ENCODE data around the gene LRRC3. TPM values are rescaled to one million over a fixed set of nuclear protein-coding genes. Genes with fewer than 3 reads are reported as not detected.

Gene LRRC3
- polyA plus RNA-seq, 1 of the 3 experiments (the other 2 are of a cell fraction) = 2.3 TPM

DNA sequence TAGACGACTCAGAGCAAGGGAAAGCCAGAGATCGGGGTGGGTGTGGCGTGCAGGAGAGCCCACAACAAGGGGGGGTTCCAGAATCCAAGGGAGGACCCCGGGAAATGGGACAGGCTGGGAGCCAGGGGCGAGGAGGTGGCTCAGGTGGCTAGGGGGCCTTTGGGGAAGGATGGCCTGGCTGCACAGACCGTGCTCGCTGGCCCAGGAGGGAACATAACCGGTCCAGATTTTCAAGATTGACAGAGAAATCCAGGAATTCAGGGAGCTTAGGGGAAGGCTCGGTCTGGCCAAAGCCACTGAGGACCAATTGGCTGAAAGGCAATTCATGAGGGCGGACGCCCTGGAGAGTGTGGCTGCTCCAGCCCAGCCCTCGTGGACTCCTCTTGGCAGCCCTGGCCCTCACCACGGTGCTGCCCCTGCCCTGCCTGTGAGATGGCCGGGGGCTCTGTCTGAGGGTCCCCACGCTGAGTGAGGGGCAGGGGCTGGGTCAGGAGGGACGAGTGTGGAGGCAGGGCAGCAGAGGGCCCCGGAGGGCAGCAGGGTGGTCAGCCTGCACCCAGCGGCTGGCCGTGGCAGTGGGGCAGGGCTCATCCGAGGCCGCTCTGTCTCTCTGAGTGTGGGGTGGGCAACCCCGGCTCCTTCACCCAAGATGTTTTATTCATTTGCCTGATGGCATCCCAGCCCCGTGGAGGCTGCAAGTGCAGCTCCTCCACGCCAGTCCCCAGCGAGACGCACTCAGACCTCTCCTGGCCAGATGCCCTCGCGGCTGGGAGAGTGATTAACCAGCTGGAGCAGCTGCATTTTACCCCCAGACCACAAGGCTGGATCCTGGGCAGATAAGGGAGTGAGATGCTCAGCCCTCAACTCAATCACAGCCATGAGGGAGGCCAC, 5.6 kb upstream of the LRRC3 start:
- Histone ChIP-seq H3K27me3 (ENCODE audit: insufficient read depth) (peaks cover 13% of the 10 kb centered on the region; the same call in 1 of the 2 replicates), H3K4me3 (ENCODE audit: low read depth in 2 of 2, low read length in 1 of 2) (no peak overlapping the region), H4K20me1 (ENCODE audit: insufficient read depth) (no peaks in the 10 kb centered on the region), H3K9me2 (no peaks in the 10 kb centered on the region), H3K36me3 (replicated peaks in 1 of 2; ENCODE audit: control insufficient read depth in 1 of 2, insufficient read depth in 2 of 2, low read length in 1 of 2) (no peaks in the 10 kb centered on the region), H3K9ac (no peak overlapping the region), H3K4me2 (no peak overlapping the region), H3K4me1 (ENCODE audit: control insufficient read depth in 1 of 2, insufficient read depth in 2 of 2, low read depth in 1 of 2, low read length in 1 of 2) (peaks cover 0 to 30% of the 10 kb centered on the region in 2 experiments; a peak in 1 of 4 replicates), H3F3A (replicated peaks; ENCODE audit: insufficient read depth) (peaks cover 16% of the 10 kb centered on the region), H2AFZ (ENCODE audit: low read depth) (no peak overlapping the region), H3K79me2 (ENCODE audit: insufficient read depth) (no peaks in the 10 kb centered on the region), H3K27ac (ENCODE audit: low read depth in 2 of 2, low read length in 1 of 2) (peak overlapping the region in 1 of 2 experiments; percentile 92; a peak in 2 of 4 replicates), H3K9me3 (0 out of 2 replicates have a peak, but pooled peaks cover 3% of the 10 kb centered on the region)
- POLR2A ChIA-PET = interaction anchor here (1.1 to 1.9 kb wide), 2 partner anchors 11 to 111 kb away, joined by 4 to 7 read pairs; no protein-coding TSS in a partner anchor
- CTCF ChIA-PET = interaction anchor here (0.9 to 2.1 kb wide), 7 partner anchors 8 to 111 kb away, joined by 3 to 9 read pairs (median 6); no protein-coding TSS in a partner anchor
- 21% methylated on average over 15 of the region's 28 CpGs for WGBS (ENCODE audit: low lambda C conversion rate)
- peak; percentile 91 for DNase-seq
- TF ChIP-seq, protein P1, sequence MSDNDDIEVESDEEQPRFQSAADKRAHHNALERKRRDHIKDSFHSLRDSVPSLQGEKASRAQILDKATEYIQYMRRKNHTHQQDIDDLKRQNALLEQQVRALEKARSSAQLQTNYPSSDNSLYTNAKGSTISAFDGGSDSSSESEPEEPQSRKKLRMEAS (IDR thresholded peaks at IDR 0.05; ENCODE audit: low read depth) = no peak
- TF ChIP-seq EZH2phosphoT487 (IDR thresholded peaks at IDR 0.05; ENCODE audit: borderline replicate concordance, low read depth) (no peak), NRF1 (IDR thresholded peaks at IDR 0.05; ENCODE audit: low read depth, low read length) (no peak), POLR2AphosphoS5 (IDR thresholded peaks at IDR 0.05; ENCODE audit: low read depth, low read length) (no peak), ELF1 (IDR thresholded peaks at IDR 0.05) (no peak), TEAD4 (IDR thresholded peaks at IDR 0.05; ENCODE audit: borderline replicate concordance, insufficient read depth) (no peak), RCOR1 (IDR thresholded peaks at IDR 0.05; ENCODE audit: low read length) (peak; percentile 69), TAF1 (IDR thresholded peaks at IDR 0.05; ENCODE audit: borderline replicate concordance, low read depth, low read length) (no peak), CHD2 (IDR thresholded peaks at IDR 0.05; ENCODE audit: low read length, partially characterized antibody) (peak; percentile 64), TCF12 (IDR thresholded peaks at IDR 0.05) (no peak), RFX5 (IDR thresholded peaks at IDR 0.05; ENCODE audit: low read length) (no peak), SMC3 (IDR thresholded peaks at IDR 0.05; ENCODE audit: low read depth, low read length) (no peak), NFIC (IDR thresholded peaks at IDR 0.05; ENCODE audit: borderline replicate concordance) (no peak), GATA2 (CRISPR knock-in tag; IDR thresholded peaks at IDR 0.05) (peak; percentile 96), JUND (IDR thresholded peaks at IDR 0.05) (no peak), MXI1 (IDR thresholded peaks at IDR 0.05; ENCODE audit: low read depth, low read length) (peak; percentile 50; the same call in 1 of the 2 replicates), FOSL2 (IDR thresholded peaks at IDR 0.05; ENCODE audit: borderline replicate concordance, low read depth) (no peak), GABPA (IDR thresholded peaks at IDR 0.05; ENCODE audit: low read depth) (no peak), RAD21 (IDR thresholded peaks at IDR 0.05; ENCODE audit: low read length) (peak; percentile 18; the same call in 1 of the 2 replicates), YY1 (IDR thresholded peaks at IDR 0.05; ENCODE audit: low read depth) (no peak)
- TF ChIP-seq, protein P2, sequence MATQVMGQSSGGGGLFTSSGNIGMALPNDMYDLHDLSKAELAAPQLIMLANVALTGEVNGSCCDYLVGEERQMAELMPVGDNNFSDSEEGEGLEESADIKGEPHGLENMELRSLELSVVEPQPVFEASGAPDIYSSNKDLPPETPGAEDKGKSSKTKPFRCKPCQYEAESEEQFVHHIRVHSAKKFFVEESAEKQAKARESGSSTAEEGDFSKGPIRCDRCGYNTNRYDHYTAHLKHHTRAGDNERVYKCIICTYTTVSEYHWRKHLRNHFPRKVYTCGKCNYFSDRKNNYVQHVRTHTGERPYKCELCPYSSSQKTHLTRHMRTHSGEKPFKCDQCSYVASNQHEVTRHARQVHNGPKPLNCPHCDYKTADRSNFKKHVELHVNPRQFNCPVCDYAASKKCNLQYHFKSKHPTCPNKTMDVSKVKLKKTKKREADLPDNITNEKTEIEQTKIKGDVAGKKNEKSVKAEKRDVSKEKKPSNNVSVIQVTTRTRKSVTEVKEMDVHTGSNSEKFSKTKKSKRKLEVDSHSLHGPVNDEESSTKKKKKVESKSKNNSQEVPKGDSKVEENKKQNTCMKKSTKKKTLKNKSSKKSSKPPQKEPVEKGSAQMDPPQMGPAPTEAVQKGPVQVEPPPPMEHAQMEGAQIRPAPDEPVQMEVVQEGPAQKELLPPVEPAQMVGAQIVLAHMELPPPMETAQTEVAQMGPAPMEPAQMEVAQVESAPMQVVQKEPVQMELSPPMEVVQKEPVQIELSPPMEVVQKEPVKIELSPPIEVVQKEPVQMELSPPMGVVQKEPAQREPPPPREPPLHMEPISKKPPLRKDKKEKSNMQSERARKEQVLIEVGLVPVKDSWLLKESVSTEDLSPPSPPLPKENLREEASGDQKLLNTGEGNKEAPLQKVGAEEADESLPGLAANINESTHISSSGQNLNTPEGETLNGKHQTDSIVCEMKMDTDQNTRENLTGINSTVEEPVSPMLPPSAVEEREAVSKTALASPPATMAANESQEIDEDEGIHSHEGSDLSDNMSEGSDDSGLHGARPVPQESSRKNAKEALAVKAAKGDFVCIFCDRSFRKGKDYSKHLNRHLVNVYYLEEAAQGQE (IDR thresholded peaks at IDR 0.05; ENCODE audit: low read depth, low read length) = no peak
- TF ChIP-seq, protein P3, sequence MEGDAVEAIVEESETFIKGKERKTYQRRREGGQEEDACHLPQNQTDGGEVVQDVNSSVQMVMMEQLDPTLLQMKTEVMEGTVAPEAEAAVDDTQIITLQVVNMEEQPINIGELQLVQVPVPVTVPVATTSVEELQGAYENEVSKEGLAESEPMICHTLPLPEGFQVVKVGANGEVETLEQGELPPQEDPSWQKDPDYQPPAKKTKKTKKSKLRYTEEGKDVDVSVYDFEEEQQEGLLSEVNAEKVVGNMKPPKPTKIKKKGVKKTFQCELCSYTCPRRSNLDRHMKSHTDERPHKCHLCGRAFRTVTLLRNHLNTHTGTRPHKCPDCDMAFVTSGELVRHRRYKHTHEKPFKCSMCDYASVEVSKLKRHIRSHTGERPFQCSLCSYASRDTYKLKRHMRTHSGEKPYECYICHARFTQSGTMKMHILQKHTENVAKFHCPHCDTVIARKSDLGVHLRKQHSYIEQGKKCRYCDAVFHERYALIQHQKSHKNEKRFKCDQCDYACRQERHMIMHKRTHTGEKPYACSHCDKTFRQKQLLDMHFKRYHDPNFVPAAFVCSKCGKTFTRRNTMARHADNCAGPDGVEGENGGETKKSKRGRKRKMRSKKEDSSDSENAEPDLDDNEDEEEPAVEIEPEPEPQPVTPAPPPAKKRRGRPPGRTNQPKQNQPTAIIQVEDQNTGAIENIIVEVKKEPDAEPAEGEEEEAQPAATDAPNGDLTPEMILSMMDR (IDR thresholded peaks at IDR 0.05) = no peak
- TF ChIP-seq, protein P4, sequence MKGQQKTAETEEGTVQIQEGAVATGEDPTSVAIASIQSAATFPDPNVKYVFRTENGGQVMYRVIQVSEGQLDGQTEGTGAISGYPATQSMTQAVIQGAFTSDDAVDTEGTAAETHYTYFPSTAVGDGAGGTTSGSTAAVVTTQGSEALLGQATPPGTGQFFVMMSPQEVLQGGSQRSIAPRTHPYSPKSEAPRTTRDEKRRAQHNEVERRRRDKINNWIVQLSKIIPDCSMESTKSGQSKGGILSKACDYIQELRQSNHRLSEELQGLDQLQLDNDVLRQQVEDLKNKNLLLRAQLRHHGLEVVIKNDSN (IDR thresholded peaks at IDR 0.05; ENCODE audit: borderline replicate concordance, low read depth) = no peak
- TF ChIP-seq, protein P5, sequence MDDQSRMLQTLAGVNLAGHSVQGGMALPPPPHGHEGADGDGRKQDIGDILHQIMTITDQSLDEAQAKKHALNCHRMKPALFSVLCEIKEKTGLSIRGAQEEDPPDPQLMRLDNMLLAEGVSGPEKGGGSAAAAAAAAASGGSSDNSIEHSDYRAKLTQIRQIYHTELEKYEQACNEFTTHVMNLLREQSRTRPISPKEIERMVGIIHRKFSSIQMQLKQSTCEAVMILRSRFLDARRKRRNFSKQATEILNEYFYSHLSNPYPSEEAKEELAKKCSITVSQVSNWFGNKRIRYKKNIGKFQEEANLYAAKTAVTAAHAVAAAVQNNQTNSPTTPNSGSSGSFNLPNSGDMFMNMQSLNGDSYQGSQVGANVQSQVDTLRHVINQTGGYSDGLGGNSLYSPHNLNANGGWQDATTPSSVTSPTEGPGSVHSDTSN (IDR thresholded peaks at IDR 0.05) = no peak
- TF ChIP-seq, protein P6, sequence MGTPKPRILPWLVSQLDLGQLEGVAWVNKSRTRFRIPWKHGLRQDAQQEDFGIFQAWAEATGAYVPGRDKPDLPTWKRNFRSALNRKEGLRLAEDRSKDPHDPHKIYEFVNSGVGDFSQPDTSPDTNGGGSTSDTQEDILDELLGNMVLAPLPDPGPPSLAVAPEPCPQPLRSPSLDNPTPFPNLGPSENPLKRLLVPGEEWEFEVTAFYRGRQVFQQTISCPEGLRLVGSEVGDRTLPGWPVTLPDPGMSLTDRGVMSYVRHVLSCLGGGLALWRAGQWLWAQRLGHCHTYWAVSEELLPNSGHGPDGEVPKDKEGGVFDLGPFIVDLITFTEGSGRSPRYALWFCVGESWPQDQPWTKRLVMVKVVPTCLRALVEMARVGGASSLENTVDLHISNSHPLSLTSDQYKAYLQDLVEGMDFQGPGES (IDR thresholded peaks at IDR 0.05; ENCODE audit: low read depth, low read length) = no peak

Data from SK-N-SH (cell line).